Activated B cell treated with CpG ODN at 0.5 μM for 24 hours (primary cell): ENCODE data around the gene NEUROG2. TPM values are rescaled to one million over a fixed set of nuclear protein-coding genes. Genes with fewer than 3 reads are reported as not detected.
"Not testable (repeated sequence)": the region's sequence is repeated elsewhere in the genome, so short reads cannot be mapped to it uniquely, and the experiment has no call there.

Experiments
- ATAC-seq: fragments of 200-7000 bp; cut with Tn5 transposase; one replicate; pipeline ENCODE4 v1.10.0; 2021; ENCODE audit warnings: low read depth, mild to moderate bottlenecking, moderate library complexity
- CTCF ChIA-PET: fragments of 350-600 bp; sonication (Branson Sonifier 250); formaldehyde crosslinking; loops from one replicate; lab custom pipeline; 2021; ENCODE audit warnings: antibody characterized with exemption; lab: Charles Lee
- POLR2A ChIA-PET: fragments of 350-600 bp; sonication (Branson Sonifier 250); formaldehyde crosslinking; loops from one replicate; lab custom pipeline; 2021; ENCODE audit warnings: antibody characterized with exemption; lab: Charles Lee
- DNase-seq: peaks from one replicate; pipeline ENCODE4 v3.0.0; 2022
- H3K27ac Mint-ChIP-seq: one replicate; pipeline ENCODE4 v1.8.0; 2020; ENCODE audit warnings: mixed read lengths
- H3K27me3 Mint-ChIP-seq: one replicate; pipeline ENCODE4 v1.8.0; 2021; ENCODE audit warnings: mixed read lengths
- H3K36me3 Mint-ChIP-seq: one replicate; pipeline ENCODE4 v1.8.0; 2021; ENCODE audit warnings: low read depth, mixed read lengths
- H3K4me1 Mint-ChIP-seq: one replicate; pipeline ENCODE4 v1.8.0; 2021; ENCODE audit warnings: mixed read lengths
- H3K4me3 Mint-ChIP-seq: one replicate; pipeline ENCODE4 v1.8.0; 2020; ENCODE audit warnings: mild to moderate bottlenecking, mixed read lengths
- H3K9me3 Mint-ChIP-seq: one replicate; pipeline ENCODE4 v1.8.0; 2020; ENCODE audit warnings: mixed read lengths
- intact Hi-C: fragments of 100-400 bp; cut with micrococcal nuclease; formaldehyde crosslinking; loops from one replicate; pipeline ENCODE4 v1.15.1; 2024
- total RNA-seq: library from RNA; stranded (reverse); gene quantifications from 2 replicates; pipeline ENCODE4 v1.2.3, GENCODE V29; 2022
- TF ChIP-seq, protein P1 (sequence below): fragments of 200-600 bp; IDR thresholded peaks from one replicate; pipeline ENCODE4 v1.8.0; 2022; ENCODE audit warnings: antibody characterized with exemption, mild to moderate bottlenecking

The NEUROG2 gene
- total RNA-seq, 1 donor from 2014 or later: not detected

DNA sequence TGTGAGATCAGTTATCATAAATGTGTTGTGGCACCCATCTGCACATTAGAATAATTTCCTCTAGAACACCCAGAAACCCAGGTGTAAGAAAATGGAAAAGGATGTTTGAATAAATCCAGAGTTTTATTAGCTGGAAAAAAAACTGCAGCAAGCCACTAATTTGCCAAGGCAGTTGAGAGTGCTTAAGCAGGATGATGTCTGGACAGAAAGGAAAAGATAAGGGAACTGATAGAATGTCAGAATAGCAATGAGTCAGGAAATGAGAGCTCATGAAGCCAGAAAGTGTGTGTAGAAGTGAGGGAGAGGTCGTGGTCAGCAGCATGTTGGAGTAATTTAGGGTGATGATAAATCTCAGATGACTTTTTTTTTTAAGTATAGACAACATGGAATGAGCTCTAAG, 15.2 kb upstream of the NEUROG2 start:
- POLR2A ChIA-PET: no interaction called here
- CTCF ChIA-PET: interaction anchor here (1.2 kb wide), 1 partner anchor 203 kb away, joined by 4 read pairs; no protein-coding TSS in a partner anchor

DNA sequence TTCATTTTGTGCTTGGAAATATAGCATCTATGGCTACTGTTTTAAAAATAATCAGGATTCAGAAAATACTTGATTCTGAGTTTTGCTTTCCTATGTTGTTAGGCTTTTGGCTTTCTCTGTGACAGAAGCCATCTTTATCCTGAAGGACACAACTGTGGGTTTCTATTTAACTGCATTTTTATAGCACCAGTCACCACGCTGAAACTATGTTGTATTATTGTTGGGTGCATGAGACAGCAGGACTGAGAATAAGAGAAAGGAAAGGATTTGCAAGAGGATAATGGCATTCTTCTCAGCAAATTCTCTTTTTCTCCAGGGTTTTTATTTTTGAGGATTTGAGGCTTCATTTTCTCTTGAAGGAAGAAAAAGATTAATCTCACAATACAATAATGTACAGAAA, 10.1 kb upstream of the NEUROG2 start:
- Mint-ChIP-seq H3K27ac (no peak overlapping the region), H3K9me3 (no peaks in the 10 kb centered on the region), H3K27me3 (peaks cover 36% of the 10 kb centered on the region), H3K4me1 (peaks cover 25% of the 10 kb centered on the region), H3K36me3 (peaks cover 2% of the 10 kb centered on the region), H3K4me3 (no peak overlapping the region)
- no peak for ATAC-seq
- TF ChIP-seq, protein P1, sequence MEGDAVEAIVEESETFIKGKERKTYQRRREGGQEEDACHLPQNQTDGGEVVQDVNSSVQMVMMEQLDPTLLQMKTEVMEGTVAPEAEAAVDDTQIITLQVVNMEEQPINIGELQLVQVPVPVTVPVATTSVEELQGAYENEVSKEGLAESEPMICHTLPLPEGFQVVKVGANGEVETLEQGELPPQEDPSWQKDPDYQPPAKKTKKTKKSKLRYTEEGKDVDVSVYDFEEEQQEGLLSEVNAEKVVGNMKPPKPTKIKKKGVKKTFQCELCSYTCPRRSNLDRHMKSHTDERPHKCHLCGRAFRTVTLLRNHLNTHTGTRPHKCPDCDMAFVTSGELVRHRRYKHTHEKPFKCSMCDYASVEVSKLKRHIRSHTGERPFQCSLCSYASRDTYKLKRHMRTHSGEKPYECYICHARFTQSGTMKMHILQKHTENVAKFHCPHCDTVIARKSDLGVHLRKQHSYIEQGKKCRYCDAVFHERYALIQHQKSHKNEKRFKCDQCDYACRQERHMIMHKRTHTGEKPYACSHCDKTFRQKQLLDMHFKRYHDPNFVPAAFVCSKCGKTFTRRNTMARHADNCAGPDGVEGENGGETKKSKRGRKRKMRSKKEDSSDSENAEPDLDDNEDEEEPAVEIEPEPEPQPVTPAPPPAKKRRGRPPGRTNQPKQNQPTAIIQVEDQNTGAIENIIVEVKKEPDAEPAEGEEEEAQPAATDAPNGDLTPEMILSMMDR: no peak
- DNase-seq: no peak
- intact Hi-C loops: loop anchor here (10.0 kb wide), 1 partner anchor 239 kb away; no protein-coding TSS in a partner anchor
- ChIA-PET POLR2A (no interaction called here), CTCF (interaction anchor here (1.6 to 4.7 kb wide), 2 partner anchors 199 to 426 kb away, joined by 3 to 60 read pairs; no protein-coding TSS in a partner anchor)

More for the DNA sequence above, 15.2 kb upstream of the NEUROG2 start:
- H3K9me3 Mint-ChIP-seq: no peaks in the 10 kb centered on the region
- H3K27ac Mint-ChIP-seq: no peak overlapping the region
- H3K27me3 Mint-ChIP-seq: peaks cover 11% of the 10 kb centered on the region
- no peaks in the 10 kb centered on the region for H3K36me3 Mint-ChIP-seq
- TF ChIP-seq, protein P1: no peak
- no peak overlapping the region for H3K4me3 Mint-ChIP-seq
- ATAC-seq (no peak), DNase-seq (no peak)
- intact Hi-C loops: no loop called here
- H3K4me1 Mint-ChIP-seq: no peaks in the 10 kb centered on the region

DNA sequence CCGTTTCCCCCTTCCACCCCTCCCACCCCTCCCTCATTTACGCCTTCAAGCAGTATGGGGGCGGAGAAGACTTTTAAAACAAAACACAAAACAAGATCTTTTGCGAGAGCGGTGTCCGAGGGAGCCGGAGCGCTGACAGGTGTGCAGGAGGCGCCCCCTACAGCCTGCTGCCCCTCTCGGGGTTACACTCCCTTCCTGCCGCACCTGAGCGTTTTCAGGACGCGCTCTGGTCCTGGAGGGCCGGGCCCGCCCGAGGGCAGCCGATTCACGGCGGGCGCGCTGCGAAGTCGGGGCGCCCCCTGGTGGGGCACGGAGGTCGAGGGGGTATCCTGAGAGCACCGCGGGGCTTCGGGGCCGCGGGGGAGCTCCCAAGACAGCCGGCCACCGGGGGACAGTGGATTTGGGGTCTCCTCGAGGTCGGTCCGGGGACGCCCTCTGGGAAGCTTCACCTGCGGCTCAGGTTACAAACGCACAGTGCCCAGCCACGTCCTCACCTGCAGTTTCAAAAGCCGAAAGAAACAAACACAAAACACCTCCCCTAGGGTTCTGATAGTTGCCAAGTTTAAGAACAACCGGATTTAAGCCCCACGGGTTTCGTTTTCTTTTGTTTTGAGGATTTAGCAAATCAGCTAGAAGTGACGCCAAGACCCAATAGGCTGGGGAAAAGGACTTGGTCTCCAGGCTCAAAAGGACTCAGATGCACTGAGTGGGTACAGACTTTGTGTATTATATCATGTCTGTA, 8.0 kb upstream of the NEUROG2 start:
- H3K27ac Mint-ChIP-seq: no peak overlapping the region
- H3K27me3 Mint-ChIP-seq: peaks cover 48% of the 10 kb centered on the region
- ChIA-PET POLR2A (interaction anchor here (0.6 to 1.2 kb wide), 2 partner anchors 197 to 309 kb away, joined by 3 read pairs; no protein-coding TSS in a partner anchor), CTCF (interaction anchor here (0.5 to 4.7 kb wide), 26 partner anchors 9 to 424 kb away, joined by 3 to 60 read pairs (median 4); no protein-coding TSS in a partner anchor)
- DNase-seq (peak; percentile 79), ATAC-seq (peak; percentile 88)
- peaks cover 32% of the 10 kb centered on the region for H3K4me1 Mint-ChIP-seq
- H3K4me3 Mint-ChIP-seq: peak overlapping the region; percentile 88
- H3K36me3 Mint-ChIP-seq: peaks cover 2% of the 10 kb centered on the region
- intact Hi-C loops: loop anchor here (1.0 to 10.0 kb wide), 12 partner anchors 9 to 449 kb away; partner anchors contain the start of genes FAM241A, LARP7 and ZGRF1
- H3K9me3 Mint-ChIP-seq: no peaks in the 10 kb centered on the region
- TF ChIP-seq, protein P1: peak; percentile 12

DNA sequence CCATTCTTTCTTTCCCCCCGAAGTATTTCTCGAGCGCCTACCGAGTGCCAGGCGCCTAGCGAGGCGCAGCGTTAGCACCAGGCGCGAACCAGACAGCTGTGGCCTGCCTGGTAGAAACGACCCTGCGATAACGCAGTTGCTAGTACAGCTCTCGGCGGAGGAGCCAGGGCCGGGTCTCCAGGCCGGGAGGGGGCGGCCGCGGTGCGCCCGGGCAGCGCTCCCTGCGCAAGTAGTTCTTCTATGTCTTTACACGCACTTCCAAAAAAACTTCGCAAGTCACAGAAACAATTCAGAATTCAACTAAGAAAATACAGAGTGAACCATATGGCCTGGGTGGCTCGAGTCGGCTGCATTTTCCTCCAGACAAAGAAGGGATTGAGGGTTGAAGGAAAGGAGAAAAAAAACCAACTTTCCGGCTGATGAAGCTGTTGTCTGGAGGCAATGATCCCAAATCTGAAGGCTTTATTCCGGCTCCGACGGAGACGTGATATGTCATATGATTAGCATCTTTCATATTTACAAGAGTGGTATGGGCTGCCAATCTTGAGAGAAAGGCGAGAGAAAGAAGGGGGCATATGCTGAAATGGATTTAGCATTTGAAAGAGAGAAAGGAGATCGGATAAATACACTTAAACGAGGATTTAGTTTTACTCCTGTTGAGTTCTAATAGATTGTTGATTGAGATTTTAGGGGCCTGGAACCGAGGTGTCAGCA, 7.2 kb upstream of the NEUROG2 start:
- intact Hi-C loops: loop anchor here (1.0 to 10.0 kb wide), 10 partner anchors 8 to 448 kb away; partner anchors contain the start of genes FAM241A, LARP7 and ZGRF1
- ChIA-PET CTCF (interaction anchor here (1.1 to 4.7 kb wide), 11 partner anchors 12 to 423 kb away, joined by 4 to 60 read pairs (median 5); no protein-coding TSS in a partner anchor), POLR2A (interaction anchor here (0.6 to 1.2 kb wide), 2 partner anchors 196 to 237 kb away, joined by 3 read pairs; no protein-coding TSS in a partner anchor)
- peak overlapping the region; percentile 88 for H3K4me3 Mint-ChIP-seq
- DNase-seq (peak; percentile 43), ATAC-seq (peak; percentile 57)
- H3K36me3 Mint-ChIP-seq: peaks cover 2% of the 10 kb centered on the region
- peak overlapping the region; percentile 30 for H3K27ac Mint-ChIP-seq
- H3K9me3 Mint-ChIP-seq: no peaks in the 10 kb centered on the region
- TF ChIP-seq, protein P1: peak; percentile 35
- peaks cover 35% of the 10 kb centered on the region for H3K4me1 Mint-ChIP-seq
- peaks cover 55% of the 10 kb centered on the region for H3K27me3 Mint-ChIP-seq

DNA sequence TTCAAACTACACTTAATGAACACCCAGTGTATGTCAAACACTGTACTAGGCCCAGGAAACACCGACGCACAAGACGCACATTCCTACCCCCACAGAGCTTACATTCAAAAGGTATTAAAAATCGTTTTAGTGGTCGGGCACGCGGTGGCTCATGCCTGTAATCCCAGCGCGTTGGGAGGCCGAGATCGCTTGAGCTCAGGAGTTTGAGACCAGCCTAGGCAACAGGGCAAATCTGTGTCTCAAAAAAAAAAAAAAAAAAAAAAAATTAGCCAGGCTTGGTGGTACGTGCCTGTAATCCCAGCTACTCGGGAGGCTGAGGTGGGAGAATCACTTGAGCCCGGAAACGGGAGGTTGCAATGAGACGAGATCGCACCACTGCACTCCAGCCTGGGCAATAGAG, 6.5 kb upstream of the NEUROG2 start:
- H3K4me3 Mint-ChIP-seq: peak overlapping the region; percentile 32
- H3K36me3 Mint-ChIP-seq, H3K27ac Mint-ChIP-seq, ATAC-seq, H3K9me3 Mint-ChIP-seq, DNase-seq: not testable (repeated sequence)
- peaks cover 62% of the 10 kb centered on the region for H3K27me3 Mint-ChIP-seq
- intact Hi-C loops: loop anchor here (2.0 to 10.0 kb wide), 6 partner anchors 14 to 415 kb away; partner anchors contain the start of genes FAM241A, LARP7 and ZGRF1
- ChIA-PET POLR2A (interaction anchor here (0.6 to 1.6 kb wide), 4 partner anchors 12 to 291 kb away, joined by 3 to 13 read pairs (median 4); partner anchors contain the start of gene AP1AR), CTCF (interaction anchor here (1.2 to 4.7 kb wide), 6 partner anchors 11 to 422 kb away, joined by 5 to 60 read pairs (median 26); no protein-coding TSS in a partner anchor)
- H3K4me1 Mint-ChIP-seq: peaks cover 42% of the 10 kb centered on the region
